GM21619 (cell line): ENCODE results near the gene PWWP2B.

Experiments used
- ATAC-seq: cut with Tn5 transposase; IDR thresholded peaks from one replicate; pipeline ENCODE4 v1.9.1; 2021; ENCODE audit not compliant: unreplicated experiment

PWWP2B gene

GRCh38 chr10:132443983-132444876 lies 47.2 kb downstream of the PWWP2B start:
- ATAC-seq: no peak

GRCh38 chr10:132444877-132445351 lies 47.9 kb downstream of the PWWP2B start:
- no peak for ATAC-seq

GRCh38 chr10:132445516-132446194 lies 48.7 kb downstream of the PWWP2B start:
- no peak for ATAC-seq

GRCh38 chr10:132446195-132446581 lies 49.2 kb downstream of the PWWP2B start:
- ATAC-seq: no peak

- ATAC-seq: peak; percentile 46
Observed at GRCh38 chr10:132446661-132447445, 49.9 kb downstream of the PWWP2B start.

GRCh38 chr10:132447446-132448247 lies 50.6 kb downstream of the PWWP2B start:
- ATAC-seq: no peak

- ATAC-seq: no peak
Observed at GRCh38 chr10:132448248-132448731, 51.3 kb downstream of the PWWP2B start.

GRCh38 chr10:132449051-132449810 lies 52.2 kb downstream of the PWWP2B start:
- ATAC-seq: no peak

- no peak for ATAC-seq
Observed at GRCh38 chr10:132449811-132450181, 52.8 kb downstream of the PWWP2B start.

GRCh38 chr10:132450466-132450824 lies 53.4 kb downstream of the PWWP2B start:
- ATAC-seq: no peak

GRCh38 chr10:132450825-132451505 lies 54.0 kb downstream of the PWWP2B start:
- ATAC-seq: no peak

GRCh38 chr10:132451506-132452215 lies 54.7 kb downstream of the PWWP2B start:
- no peak for ATAC-seq

- ATAC-seq: no peak
Observed at GRCh38 chr10:132452216-132452650, 55.2 kb downstream of the PWWP2B start.

GRCh38 chr10:132452651-132453469 lies 55.9 kb downstream of the PWWP2B start:
- ATAC-seq: peak; percentile 70

GRCh38 chr10:132453470-132453861 lies 56.5 kb downstream of the PWWP2B start:
- no peak for ATAC-seq

- ATAC-seq: no peak
Observed at GRCh38 chr10:132454296-132455198, 57.5 kb downstream of the PWWP2B start.
